Astrocyte (in vitro differentiated cells and primary cell): Measurements from ENCODE around the gene INPP4A. TPM values are rescaled to one million over a fixed set of nuclear protein-coding genes. Genes with fewer than 3 reads are reported as not detected.

ENCODE experiments used
- DNase-seq: peaks from one replicate; pipeline ENCODE4 v3.0.0-alpha.2; 2010; ENCODE audit warnings: low read depth
- FAIRE-seq: peaks from 2 replicates; lab custom pipeline; 2011; peaks lifted over from hg19 to GRCh38; lab: Jason Lieb, UNC
- H2AFZ ChIP-seq: 2 replicates; pipeline ENCODE4 v1.6.0; 2012; ENCODE audit warnings: low read depth, low read length, inconsistent platforms
- H3K27ac ChIP-seq: 2 replicates; pipeline ENCODE4 v1.5.1; 2011; ENCODE audit warnings: low read depth, low read length, inconsistent platforms
- H3K27me3 ChIP-seq: 2 replicates; pipeline ENCODE4 v1.6.0; 2011; ENCODE audit warnings: low read length, inconsistent platforms; ENCODE audit not compliant: insufficient read depth
- H3K36me3 ChIP-seq: 2 replicates; pipeline ENCODE4 v1.5.1; 2011; ENCODE audit warnings: low read length, inconsistent platforms; ENCODE audit not compliant: insufficient read depth
- H3K4me1 ChIP-seq: 2 replicates; pipeline ENCODE4 v1.5.1; 2011; ENCODE audit warnings: low read length, inconsistent platforms; ENCODE audit not compliant: insufficient read depth
- H3K4me2 ChIP-seq: 2 replicates; pipeline ENCODE4 v1.6.0; 2012; ENCODE audit warnings: low read length, inconsistent platforms
- H3K4me3 ChIP-seq: 2 replicates; pipeline ENCODE4 v1.5.1; 2011; ENCODE audit warnings: low read depth, mild to moderate bottlenecking, low read length, inconsistent platforms; ENCODE audit not compliant: insufficient read depth
- H3K79me2 ChIP-seq: 2 replicates; pipeline ENCODE4 v1.6.0; 2012; ENCODE audit warnings: mild to moderate bottlenecking, low read length, inconsistent platforms; ENCODE audit not compliant: insufficient read depth
- H3K9ac ChIP-seq: 2 replicates; pipeline ENCODE4 v1.6.0; 2012; ENCODE audit warnings: mild to moderate bottlenecking, low read length, inconsistent platforms
- H3K9me3 ChIP-seq: 2 replicates; pipeline ENCODE4 v1.5.1; 2012; ENCODE audit warnings: low read depth, mild to moderate bottlenecking, low read length, inconsistent platforms; ENCODE audit not compliant: insufficient read depth
- H4K20me1 ChIP-seq: 2 replicates; pipeline ENCODE4 v1.6.0; 2012; ENCODE audit warnings: low read length, inconsistent platforms; ENCODE audit not compliant: insufficient read depth
- H3K27ac Mint-ChIP-seq: one replicate; pipeline ENCODE4 v1.8.0; 2021; ENCODE audit warnings: mild to moderate bottlenecking, mixed read lengths; ENCODE audit not compliant: unreplicated experiment
- H3K27me3 Mint-ChIP-seq: one replicate; pipeline ENCODE4 v1.8.0; 2021; ENCODE audit warnings: low read depth, mixed read lengths; ENCODE audit not compliant: unreplicated experiment
- H3K36me3 Mint-ChIP-seq: one replicate; pipeline ENCODE4 v1.8.0; 2021; ENCODE audit warnings: low read depth, mixed read lengths; ENCODE audit not compliant: unreplicated experiment
- H3K4me1 Mint-ChIP-seq: one replicate; pipeline ENCODE4 v1.8.0; 2021; ENCODE audit warnings: low read depth, mixed read lengths; ENCODE audit not compliant: unreplicated experiment
- H3K4me3 Mint-ChIP-seq: one replicate; pipeline ENCODE4 v1.8.0; 2021; ENCODE audit warnings: mild to moderate bottlenecking, moderate library complexity, mixed read lengths; ENCODE audit not compliant: unreplicated experiment
- H3K9me3 Mint-ChIP-seq: one replicate; pipeline ENCODE4 v1.8.0; 2021; ENCODE audit warnings: mild to moderate bottlenecking, mixed read lengths; ENCODE audit not compliant: unreplicated experiment
- EZH2 ChIP-seq: IDR thresholded peaks from 2 replicates; pipeline ENCODE4 v1.6.1; 2012; ENCODE audit warnings: mild to moderate bottlenecking, low read length, inconsistent platforms; ENCODE audit not compliant: insufficient read depth
- total RNA-seq: library from RNA; stranded (reverse); gene quantifications from 2 replicates; pipeline ENCODE4 v1.2.1, GENCODE V29; 2021
- TF ChIP-seq, protein P1 (sequence below): IDR thresholded peaks from 2 replicates; pipeline ENCODE4 v1.5.1; 2011; ENCODE audit warnings: low read depth, mild to moderate bottlenecking, inconsistent platforms, low read length, moderate library complexity; ENCODE audit not compliant: insufficient read depth

INPP4A gene
- total RNA-seq, 1 donor from 2014 or later = 19.4 TPM

DNA sequence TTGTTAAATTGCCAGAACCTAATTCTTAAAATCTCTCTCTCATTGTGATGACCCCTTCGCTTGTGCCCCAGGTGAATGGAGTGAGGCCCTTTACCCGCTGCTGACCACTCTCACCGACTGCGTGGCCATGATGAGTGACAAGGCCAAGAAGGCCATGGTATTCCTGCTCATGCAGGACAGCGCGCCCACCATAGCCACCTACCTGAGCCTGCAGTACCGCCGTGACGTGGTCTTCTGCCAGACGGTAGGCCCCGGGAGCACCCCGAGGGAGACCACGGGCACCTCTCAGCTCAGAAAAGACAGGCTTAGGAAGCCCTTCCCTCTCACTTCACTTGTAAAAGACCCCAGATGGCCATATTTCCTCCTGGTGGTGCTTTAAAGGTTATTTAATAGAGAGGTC, 118.7 kb downstream of the INPP4A start:
- no peaks in the 10 kb centered on the region for H3K9me3 ChIP-seq
- H4K20me1 ChIP-seq = no peaks in the 10 kb centered on the region
- no peak overlapping the region for H3K4me3 ChIP-seq
- H3K79me2 ChIP-seq = no peaks in the 10 kb centered on the region
- H3K9ac ChIP-seq = no peak overlapping the region
- DNase-seq (no peak), FAIRE-seq (no peak)
- Mint-ChIP-seq H3K27ac (no peak overlapping the region), H3K4me1 (peaks cover 17% of the 10 kb centered on the region), H3K36me3 (peaks cover 17% of the 10 kb centered on the region), H3K27me3 (peaks cover 4% of the 10 kb centered on the region), H3K4me3 (no peak overlapping the region), H3K9me3 (no peaks in the 10 kb centered on the region)
- no peak for TF ChIP-seq EZH2
- TF ChIP-seq, protein P1, sequence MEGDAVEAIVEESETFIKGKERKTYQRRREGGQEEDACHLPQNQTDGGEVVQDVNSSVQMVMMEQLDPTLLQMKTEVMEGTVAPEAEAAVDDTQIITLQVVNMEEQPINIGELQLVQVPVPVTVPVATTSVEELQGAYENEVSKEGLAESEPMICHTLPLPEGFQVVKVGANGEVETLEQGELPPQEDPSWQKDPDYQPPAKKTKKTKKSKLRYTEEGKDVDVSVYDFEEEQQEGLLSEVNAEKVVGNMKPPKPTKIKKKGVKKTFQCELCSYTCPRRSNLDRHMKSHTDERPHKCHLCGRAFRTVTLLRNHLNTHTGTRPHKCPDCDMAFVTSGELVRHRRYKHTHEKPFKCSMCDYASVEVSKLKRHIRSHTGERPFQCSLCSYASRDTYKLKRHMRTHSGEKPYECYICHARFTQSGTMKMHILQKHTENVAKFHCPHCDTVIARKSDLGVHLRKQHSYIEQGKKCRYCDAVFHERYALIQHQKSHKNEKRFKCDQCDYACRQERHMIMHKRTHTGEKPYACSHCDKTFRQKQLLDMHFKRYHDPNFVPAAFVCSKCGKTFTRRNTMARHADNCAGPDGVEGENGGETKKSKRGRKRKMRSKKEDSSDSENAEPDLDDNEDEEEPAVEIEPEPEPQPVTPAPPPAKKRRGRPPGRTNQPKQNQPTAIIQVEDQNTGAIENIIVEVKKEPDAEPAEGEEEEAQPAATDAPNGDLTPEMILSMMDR = no peak
- H3K27me3 ChIP-seq = no peaks in the 10 kb centered on the region
- no peaks in the 10 kb centered on the region for H3K36me3 ChIP-seq
- no peak overlapping the region for H3K4me2 ChIP-seq
- no peak overlapping the region for H3K27ac ChIP-seq
- H3K4me1 ChIP-seq = peaks cover 17% of the 10 kb centered on the region
- H2AFZ ChIP-seq = no peak overlapping the region

DNA sequence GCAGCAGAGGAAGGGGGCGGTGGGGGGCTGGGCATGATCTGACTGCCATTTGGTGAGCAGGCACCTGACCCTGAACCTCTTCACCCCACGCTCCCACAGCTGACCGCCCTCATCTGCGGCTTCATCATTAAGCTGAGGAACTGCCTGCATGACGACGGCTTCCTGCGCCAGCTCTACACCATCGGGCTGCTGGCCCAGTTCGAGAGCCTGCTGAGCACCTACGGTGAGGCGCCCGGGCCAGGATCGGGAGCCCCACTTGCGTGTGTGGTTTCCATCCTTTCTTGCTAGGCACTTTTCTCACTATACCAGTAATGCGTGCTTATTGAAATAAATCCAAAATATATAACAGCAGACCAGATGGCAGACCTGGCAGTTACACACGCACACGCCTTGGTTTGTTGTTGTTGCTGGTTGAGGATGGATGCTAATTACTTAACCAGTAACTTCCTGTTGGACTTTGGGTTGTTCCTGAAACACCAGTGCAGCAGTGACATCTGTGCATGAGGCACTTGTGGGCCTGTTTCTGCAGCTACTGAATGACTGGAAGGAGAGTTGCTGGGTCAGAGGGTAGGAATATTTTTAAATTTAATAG, 120.0 kb downstream of the INPP4A start:
- Mint-ChIP-seq H3K4me1 (peaks cover 12% of the 10 kb centered on the region), H3K9me3 (no peaks in the 10 kb centered on the region), H3K4me3 (no peak overlapping the region), H3K27me3 (peaks cover 4% of the 10 kb centered on the region), H3K27ac (no peak overlapping the region), H3K36me3 (peaks cover 16% of the 10 kb centered on the region)
- Histone ChIP-seq H3K27ac (no peak overlapping the region), H3K4me3 (no peak overlapping the region), H4K20me1 (peaks cover 3% of the 10 kb centered on the region), H3K4me1 (peaks cover 10% of the 10 kb centered on the region), H3K9me3 (no peaks in the 10 kb centered on the region), H3K27me3 (no peaks in the 10 kb centered on the region), H3K4me2 (no peak overlapping the region), H3K9ac (no peak overlapping the region), H2AFZ (no peak overlapping the region), H3K36me3 (no peaks in the 10 kb centered on the region), H3K79me2 (no peaks in the 10 kb centered on the region)
- no peak for FAIRE-seq
- DNase-seq = no peak
- no peak for TF ChIP-seq EZH2
- TF ChIP-seq, protein P1 = no peak

DNA sequence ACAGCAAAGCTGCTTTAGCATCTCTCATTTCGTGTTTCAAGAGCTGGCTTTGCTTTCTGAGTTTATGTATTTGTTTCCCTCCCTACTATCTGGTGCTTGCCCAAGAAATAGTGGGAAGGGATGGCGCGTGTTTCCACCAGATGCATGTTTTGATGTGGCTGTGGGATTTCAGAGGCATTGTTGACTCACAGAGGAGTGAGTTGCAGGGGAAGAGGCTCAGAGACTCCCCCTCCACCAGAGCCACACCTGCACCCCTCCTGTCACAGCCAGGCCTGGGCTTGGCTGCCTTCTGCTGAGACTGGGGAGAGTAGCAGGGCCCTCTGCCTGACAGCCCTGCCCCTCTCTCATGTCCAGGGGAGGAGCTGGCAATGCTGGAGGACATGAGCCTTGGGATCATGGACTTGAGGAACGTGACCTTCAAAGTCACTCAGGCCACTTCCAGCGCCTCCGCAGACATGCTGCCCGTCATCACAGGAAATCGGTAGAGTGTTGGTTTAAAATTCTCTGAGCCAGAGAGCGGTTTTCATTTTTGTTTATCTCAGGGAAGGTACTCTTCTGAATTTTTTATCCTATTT, 120.7 kb downstream of the INPP4A start:
- Histone ChIP-seq H3K4me2 (no peak overlapping the region), H2AFZ (no peak overlapping the region), H3K9me3 (no peaks in the 10 kb centered on the region), H3K27ac (no peak overlapping the region), H3K4me3 (no peak overlapping the region), H3K4me1 (peaks cover 4% of the 10 kb centered on the region), H4K20me1 (peaks cover 3% of the 10 kb centered on the region), H3K9ac (no peak overlapping the region), H3K36me3 (no peaks in the 10 kb centered on the region), H3K27me3 (no peaks in the 10 kb centered on the region), H3K79me2 (no peaks in the 10 kb centered on the region)
- H3K27me3 Mint-ChIP-seq = peaks cover 4% of the 10 kb centered on the region
- no peak for DNase-seq
- H3K27ac Mint-ChIP-seq = no peak overlapping the region
- TF ChIP-seq, protein P1 = no peak
- TF ChIP-seq EZH2 = no peak
- H3K36me3 Mint-ChIP-seq = peaks cover 21% of the 10 kb centered on the region
- H3K4me1 Mint-ChIP-seq = peaks cover 5% of the 10 kb centered on the region
- no peak overlapping the region for H3K4me3 Mint-ChIP-seq
- H3K9me3 Mint-ChIP-seq = no peaks in the 10 kb centered on the region
- FAIRE-seq = no peak
